ENCODE data around the gene SLC66A1.

Gene SLC66A1

GRCh38 chr1:19350566-19350965 lies 38.4 kb downstream of the SLC66A1 start:
- TF ChIP-seq CTCF (conservative IDR thresholded peaks at IDR 0.05; ENCODE audit: control insufficient read depth, insufficient read depth, low read depth, low read length): no peak
- no peak overlapping the region for H3K4me3 ChIP-seq (ENCODE audit: control insufficient read depth, low read depth, low read length)
- no peak for DNase-seq (ENCODE audit: low read depth)

GRCh38 chr1:19351873-19352272 lies 39.7 kb downstream of the SLC66A1 start:
- DNase-seq (ENCODE audit: low read depth): no peak
- no peak for TF ChIP-seq CTCF (conservative IDR thresholded peaks at IDR 0.05; ENCODE audit: control insufficient read depth, insufficient read depth, low read depth, low read length)
- no peak overlapping the region for H3K4me3 ChIP-seq (ENCODE audit: control insufficient read depth, low read depth, low read length)

GRCh38 chr1:19352839-19353238 lies 40.7 kb downstream of the SLC66A1 start:
- no peak overlapping the region for H3K4me3 ChIP-seq (ENCODE audit: control insufficient read depth, low read depth, low read length)
- no peak for DNase-seq (ENCODE audit: low read depth)
- TF ChIP-seq CTCF (conservative IDR thresholded peaks at IDR 0.05; ENCODE audit: control insufficient read depth, insufficient read depth, low read depth, low read length): no peak

GRCh38 chr1:19353596-19353995 lies 41.5 kb downstream of the SLC66A1 start:
- no peak for DNase-seq (ENCODE audit: low read depth)
- no peak for TF ChIP-seq CTCF (conservative IDR thresholded peaks at IDR 0.05; ENCODE audit: control insufficient read depth, insufficient read depth, low read depth, low read length)
- H3K4me3 ChIP-seq (ENCODE audit: control insufficient read depth, low read depth, low read length): no peak overlapping the region

- TF ChIP-seq CTCF (conservative IDR thresholded peaks at IDR 0.05; ENCODE audit: control insufficient read depth, insufficient read depth, low read depth, low read length): no peak
- H3K4me3 ChIP-seq (ENCODE audit: control insufficient read depth, low read depth, low read length): no peak overlapping the region
- no peak for DNase-seq (ENCODE audit: low read depth)
Observed at GRCh38 chr1:19354531-19354981, 42.4 kb downstream of the SLC66A1 start.

GRCh38 chr1:19356266-19356665 lies 44.1 kb downstream of the SLC66A1 start:
- TF ChIP-seq CTCF (conservative IDR thresholded peaks at IDR 0.05; ENCODE audit: control insufficient read depth, insufficient read depth, low read depth, low read length): no peak
- H3K4me3 ChIP-seq (ENCODE audit: control insufficient read depth, low read depth, low read length): no peak overlapping the region
- no peak for DNase-seq (ENCODE audit: low read depth)

All from fibroblast of mammary gland (primary cell).